OCI-LY7 (cell line): Measurements from ENCODE around the gene UBTD1. TPM values are rescaled to one million over a fixed set of nuclear protein-coding genes. Genes with fewer than 3 reads are reported as not detected.

Source experiments
- BruUV-seq: library from RNA; stranded (reverse); fragments of 400-500 nt; replicated peaks from 2 replicates; lab custom pipeline; 2021; lab: Mats Ljungman, UMichigan
- CTCF ChIA-PET: fragments of 300-600 bp; sonication (Branson Sonifier 250); formaldehyde crosslinking; loops from one replicate; lab custom pipeline; 2022; ENCODE audit warnings: antibody characterized with exemption; ENCODE audit not compliant: unreplicated experiment; lab: Charles Lee
- POLR2A ChIA-PET: fragments of 300-600 bp; sonication (Branson Sonifier 250); formaldehyde crosslinking; loops from one replicate; lab custom pipeline; 2022; ENCODE audit warnings: antibody characterized with exemption; lab: Charles Lee
- DNase-seq: peaks from one replicate; pipeline ENCODE4 v3.0.0-alpha.2; 2015; ENCODE audit warnings: low spot score
- H2AFZ ChIP-seq: fragments of 200-600 bp; sonication (generic), shearing (Covaris generic); 2 replicates; pipeline ENCODE4 v1.6.1; 2014; ENCODE audit warnings: mild to moderate bottlenecking, antibody characterized with exemption, low read length, moderate library complexity
- H3K27ac ChIP-seq: fragments of 200-600 bp; sonication (generic); 2 replicates; pipeline ENCODE4 v1.5.1; 2014; ENCODE audit warnings: mixed run types, low read depth, mild to moderate bottlenecking, moderate library complexity, low read length, inconsistent platforms; ENCODE audit not compliant: poor library complexity, severe bottlenecking
- H3K36me3 ChIP-seq: fragments of 200-600 bp; sonication (generic); 2 replicates; pipeline ENCODE4 v1.6.1; 2014; ENCODE audit warnings: mild to moderate bottlenecking, antibody characterized with exemption, low read length, moderate library complexity, mixed read lengths; ENCODE audit not compliant: insufficient read depth
- H3K4me1 ChIP-seq: fragments of 200-600 bp; sonication (generic); 2 replicates; pipeline ENCODE4 v1.5.1; 2014; ENCODE audit warnings: mild to moderate bottlenecking, low read length; ENCODE audit not compliant: insufficient read depth, poor library complexity, severe bottlenecking
- H3K4me2 ChIP-seq: fragments of 200-600 bp; sonication (generic); 2 replicates; pipeline ENCODE4 v1.6.1; 2014; ENCODE audit warnings: mild to moderate bottlenecking, low read length
- H3K4me3 ChIP-seq: fragments of 200-600 bp; sonication (generic); 2 replicates; pipeline ENCODE4 v1.5.1; 2014; ENCODE audit warnings: mild to moderate bottlenecking, low read depth, low read length; ENCODE audit not compliant: poor library complexity, severe bottlenecking
- H3K79me2 ChIP-seq: fragments of 200-600 bp; sonication (generic); 2 replicates; pipeline ENCODE4 v1.6.1; 2016; ENCODE audit warnings: low read depth, mild to moderate bottlenecking, low read length, moderate library complexity, mixed read lengths; ENCODE audit not compliant: insufficient read depth
- H3K9me2 ChIP-seq: fragments of 200-600 bp; sonication (generic); 2 replicates; pipeline ENCODE4 v1.6.1; 2016; ENCODE audit warnings: mild to moderate bottlenecking, low read length, mixed read lengths; ENCODE audit not compliant: insufficient read depth
- H3K9me3 ChIP-seq: fragments of 200-600 bp; sonication (generic); 2 replicates; pipeline ENCODE4 v1.6.1; 2014; ENCODE audit warnings: mild to moderate bottlenecking, mixed run types, low read length, mixed read lengths
- H4K20me1 ChIP-seq: fragments of 200-600 bp; sonication (generic); 2 replicates; pipeline ENCODE4 v1.6.1; 2014; ENCODE audit warnings: mild to moderate bottlenecking, antibody characterized with exemption, low read length, moderate library complexity, mixed read lengths; ENCODE audit not compliant: insufficient read depth
- EZH2phosphoT487 ChIP-seq: fragments of 200-600 bp; sonication (generic); IDR thresholded peaks from 2 replicates; pipeline ENCODE4 v1.6.1; 2018; ENCODE audit warnings: low read depth, borderline replicate concordance, mild to moderate bottlenecking, mixed run types, antibody characterized with exemption, low read length, moderate library complexity, mixed read lengths
- intact Hi-C: fragments of 100-400 bp; cut with micrococcal nuclease; formaldehyde crosslinking; loops from one replicate; pipeline ENCODE4 v1.10.0; 2022; ENCODE audit not compliant: unreplicated experiment
- total RNA-seq, 2 experiments: library from RNA; depleted of rRNA in 1 of 2; stranded (reverse); fragments of >200 nt in 1 of 2; shearing (Covaris generic) in 1 of 2; gene quantifications; 2 replicates each; pipeline ENCODE4 v1.2.3, GENCODE V29; 2014 to 2022
- TF ChIP-seq, protein P1 (sequence below): fragments of 200-600 bp; sonication (generic); conservative IDR thresholded peaks from 2 replicates; pipeline ENCODE4 v1.5.1; 2014; ENCODE audit warnings: mild to moderate bottlenecking, antibody characterized with exemption, low read length, moderate library complexity, mixed read lengths

UBTD1 gene
- total RNA-seq, 2 experiments from 2014 or later, result 1.4 to 2.2 TPM

DNA sequence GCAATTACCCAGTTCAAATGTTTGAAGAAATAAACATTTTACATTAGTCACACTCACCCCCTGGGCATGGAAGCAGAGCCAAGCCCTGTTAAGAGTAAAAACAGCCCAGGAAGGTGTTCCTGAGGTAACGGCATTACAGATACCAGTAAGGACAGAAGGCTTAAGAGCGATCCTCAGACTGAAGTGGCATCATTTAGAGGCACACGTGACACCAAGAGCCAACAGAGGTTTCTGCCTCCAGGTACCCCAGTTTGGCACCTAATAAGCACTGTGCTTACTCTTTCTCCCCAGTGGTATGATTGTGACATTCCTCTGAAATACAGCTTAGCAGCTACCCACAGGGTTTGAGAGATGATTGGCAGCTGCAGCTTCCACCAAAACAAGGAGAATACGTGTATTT is 17.7 kb upstream of the UBTD1 start:
- POLR2A ChIA-PET, result no interaction called here
- Histone ChIP-seq H3K9me3 (no peaks in the 10 kb centered on the region), H3K4me1 (no peaks in the 10 kb centered on the region), H2AFZ (no peak overlapping the region), H3K36me3 (peaks cover 89% of the 10 kb centered on the region), H3K4me2 (no peak overlapping the region), H4K20me1 (no peaks in the 10 kb centered on the region), H3K4me3 (no peak overlapping the region), H3K27ac (no peak overlapping the region), H3K9me2 (no peaks in the 10 kb centered on the region), H3K79me2 (peaks cover 15% of the 10 kb centered on the region)
- DNase-seq, result no peak
- TF ChIP-seq, protein P1, sequence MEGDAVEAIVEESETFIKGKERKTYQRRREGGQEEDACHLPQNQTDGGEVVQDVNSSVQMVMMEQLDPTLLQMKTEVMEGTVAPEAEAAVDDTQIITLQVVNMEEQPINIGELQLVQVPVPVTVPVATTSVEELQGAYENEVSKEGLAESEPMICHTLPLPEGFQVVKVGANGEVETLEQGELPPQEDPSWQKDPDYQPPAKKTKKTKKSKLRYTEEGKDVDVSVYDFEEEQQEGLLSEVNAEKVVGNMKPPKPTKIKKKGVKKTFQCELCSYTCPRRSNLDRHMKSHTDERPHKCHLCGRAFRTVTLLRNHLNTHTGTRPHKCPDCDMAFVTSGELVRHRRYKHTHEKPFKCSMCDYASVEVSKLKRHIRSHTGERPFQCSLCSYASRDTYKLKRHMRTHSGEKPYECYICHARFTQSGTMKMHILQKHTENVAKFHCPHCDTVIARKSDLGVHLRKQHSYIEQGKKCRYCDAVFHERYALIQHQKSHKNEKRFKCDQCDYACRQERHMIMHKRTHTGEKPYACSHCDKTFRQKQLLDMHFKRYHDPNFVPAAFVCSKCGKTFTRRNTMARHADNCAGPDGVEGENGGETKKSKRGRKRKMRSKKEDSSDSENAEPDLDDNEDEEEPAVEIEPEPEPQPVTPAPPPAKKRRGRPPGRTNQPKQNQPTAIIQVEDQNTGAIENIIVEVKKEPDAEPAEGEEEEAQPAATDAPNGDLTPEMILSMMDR, result no peak
- no peak for TF ChIP-seq EZH2phosphoT487
- no TSS peak for BruUV-seq
- intact Hi-C loops, result no loop called here
- CTCF ChIA-PET, result no interaction called here

DNA sequence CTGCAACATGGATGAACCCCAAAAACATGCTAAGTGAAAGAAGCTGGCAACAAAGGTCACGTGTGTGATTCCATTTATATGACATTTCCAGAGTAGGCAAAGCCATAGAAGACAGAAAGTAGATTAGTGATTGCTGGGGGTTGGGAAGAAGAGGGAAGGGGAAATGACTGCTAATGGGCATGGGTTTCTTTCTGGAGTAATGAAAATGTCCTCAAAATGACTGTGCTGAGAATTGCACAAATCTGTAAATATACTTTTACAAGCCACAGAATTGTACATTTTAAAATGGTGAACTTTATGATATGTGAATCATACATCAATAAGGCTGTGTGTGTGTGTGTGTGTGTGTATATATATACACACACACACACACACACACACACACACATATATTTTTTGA is 16.3 kb upstream of the UBTD1 start:
- H3K4me3 ChIP-seq, result no peak overlapping the region
- no peaks in the 10 kb centered on the region for H3K9me3 ChIP-seq
- no peaks in the 10 kb centered on the region for H3K4me1 ChIP-seq
- H4K20me1 ChIP-seq, result no peaks in the 10 kb centered on the region
- peaks cover 79% of the 10 kb centered on the region for H3K36me3 ChIP-seq
- intact Hi-C loops, result no loop called here
- BruUV-seq, result no TSS peak
- H3K79me2 ChIP-seq, result peaks cover 28% of the 10 kb centered on the region
- no peak overlapping the region for H3K4me2 ChIP-seq
- CTCF ChIA-PET, result no interaction called here
- H3K27ac ChIP-seq, result no peak overlapping the region
- no peak for TF ChIP-seq EZH2phosphoT487
- TF ChIP-seq, protein P1, result no peak
- H3K9me2 ChIP-seq, result no peaks in the 10 kb centered on the region
- no peak for DNase-seq
- H2AFZ ChIP-seq, result no peak overlapping the region
- POLR2A ChIA-PET, result interaction anchor here (0.6 kb wide), 1 partner anchor 18 kb away, joined by 3 read pairs; no protein-coding TSS in a partner anchor

DNA sequence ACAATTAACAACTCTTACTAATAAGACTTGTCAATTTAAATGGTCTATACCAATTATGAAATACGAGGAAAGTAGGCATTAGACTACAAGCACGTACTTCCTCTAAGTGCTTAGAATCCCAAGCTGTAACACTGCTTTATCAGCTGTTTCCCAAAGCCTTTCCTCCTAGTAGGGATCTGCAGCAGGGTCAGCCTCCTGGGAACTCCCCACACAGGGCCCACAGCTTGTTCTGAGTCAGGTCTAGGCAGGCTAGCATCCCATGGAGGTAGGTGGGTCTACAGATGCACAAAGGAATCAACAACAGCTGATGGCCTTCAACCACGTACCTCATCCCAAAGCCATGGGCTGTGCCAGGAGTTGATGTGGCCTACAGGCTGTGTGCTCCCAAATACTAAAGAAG is 15.2 kb upstream of the UBTD1 start:
- no peaks in the 10 kb centered on the region for H3K9me3 ChIP-seq
- peaks cover 39% of the 10 kb centered on the region for H3K79me2 ChIP-seq
- peaks cover 3% of the 10 kb centered on the region for H4K20me1 ChIP-seq
- H3K27ac ChIP-seq, result no peak overlapping the region
- no TSS peak for BruUV-seq
- POLR2A ChIA-PET, result no interaction called here
- TF ChIP-seq, protein P1, result no peak
- no peak for TF ChIP-seq EZH2phosphoT487
- no peak overlapping the region for H2AFZ ChIP-seq
- no peak overlapping the region for H3K4me2 ChIP-seq
- H3K9me2 ChIP-seq, result no peaks in the 10 kb centered on the region
- CTCF ChIA-PET, result no interaction called here
- no peaks in the 10 kb centered on the region for H3K4me1 ChIP-seq
- H3K36me3 ChIP-seq, result peaks cover 77% of the 10 kb centered on the region
- H3K4me3 ChIP-seq, result no peak overlapping the region
- intact Hi-C loops, result no loop called here
- no peak for DNase-seq
